Cardiac septum (tissue), 1 donor: ENCODE results near the gene QSOX1. TPM values are rescaled to one million over a fixed set of nuclear protein-coding genes. Genes with fewer than 3 reads are reported as not detected.

Experiments
- DNase-seq: peaks from one replicate; pipeline ENCODE4 v3.0.0-alpha.2; 2020; ENCODE audit warnings: low spot score
- intact Hi-C: fragments of 100-400 bp; cut with DNase I; formaldehyde crosslinking; loops from one replicate; pipeline ENCODE4 v1.14.0; 2022
- total RNA-seq: library from RNA; stranded (reverse); fragmentation: NEBNext Ultra II Directional; extraction: Animal tissue kit (Norgen Biotek cat#: 25700); gene quantifications from one replicate; pipeline ENCODE4 v1.2.1, GENCODE V29; 2021
- donor health status: DM: no; HTN: no; CAD: no.

The QSOX1 gene
- total RNA-seq, 1 donor from 2014 or later, result 106 TPM

DNA sequence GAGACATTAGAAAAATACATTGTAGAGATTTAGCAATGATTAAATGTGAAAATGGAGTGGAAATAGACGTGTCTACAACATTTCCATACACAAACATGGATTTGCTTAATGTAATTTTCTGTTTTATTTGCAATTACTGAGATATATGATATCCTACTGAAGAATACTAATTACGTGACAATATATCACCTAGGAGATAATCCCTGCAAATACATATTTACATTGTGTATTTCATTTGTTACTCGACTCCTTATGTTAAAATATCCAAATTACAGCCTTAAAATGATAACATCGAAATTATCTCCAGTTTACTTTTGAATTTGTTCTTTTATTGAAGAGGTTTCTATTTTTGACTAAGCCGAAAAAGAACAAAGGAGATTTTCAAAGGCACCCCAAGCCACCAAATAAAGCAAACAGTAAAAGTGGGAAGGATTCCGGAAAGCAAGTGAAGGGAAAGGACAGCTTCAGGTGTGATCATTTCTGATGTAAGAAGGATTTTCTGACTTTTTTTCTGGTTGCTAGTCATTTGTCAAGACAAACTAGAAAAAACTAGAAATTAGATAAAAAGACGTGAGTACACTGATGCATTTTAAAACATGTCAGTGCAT, 83.3 kb downstream of the QSOX1 start:
- intact Hi-C loops, result no loop called here
- DNase-seq, result no peak

DNA sequence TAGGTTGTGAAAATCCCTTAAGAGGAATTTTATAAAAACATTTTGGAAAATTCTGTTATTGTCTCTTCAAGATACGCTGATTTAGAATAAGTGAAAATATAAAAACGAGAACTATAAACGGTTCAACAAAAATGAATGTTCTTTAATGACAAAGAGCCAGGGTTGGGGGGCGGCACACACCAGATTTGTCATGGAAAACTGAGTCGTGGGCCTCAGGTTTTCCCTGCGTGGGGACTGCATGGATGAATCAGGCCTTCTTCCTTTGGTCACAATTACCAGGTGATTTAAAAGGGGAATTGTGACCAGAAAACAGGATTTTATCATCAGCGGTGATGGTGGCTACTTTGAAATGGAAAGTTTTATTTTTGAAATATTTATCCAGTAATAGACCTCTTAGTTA, 84.0 kb downstream of the QSOX1 start:
- intact Hi-C loops, result no loop called here
- no peak for DNase-seq

DNA sequence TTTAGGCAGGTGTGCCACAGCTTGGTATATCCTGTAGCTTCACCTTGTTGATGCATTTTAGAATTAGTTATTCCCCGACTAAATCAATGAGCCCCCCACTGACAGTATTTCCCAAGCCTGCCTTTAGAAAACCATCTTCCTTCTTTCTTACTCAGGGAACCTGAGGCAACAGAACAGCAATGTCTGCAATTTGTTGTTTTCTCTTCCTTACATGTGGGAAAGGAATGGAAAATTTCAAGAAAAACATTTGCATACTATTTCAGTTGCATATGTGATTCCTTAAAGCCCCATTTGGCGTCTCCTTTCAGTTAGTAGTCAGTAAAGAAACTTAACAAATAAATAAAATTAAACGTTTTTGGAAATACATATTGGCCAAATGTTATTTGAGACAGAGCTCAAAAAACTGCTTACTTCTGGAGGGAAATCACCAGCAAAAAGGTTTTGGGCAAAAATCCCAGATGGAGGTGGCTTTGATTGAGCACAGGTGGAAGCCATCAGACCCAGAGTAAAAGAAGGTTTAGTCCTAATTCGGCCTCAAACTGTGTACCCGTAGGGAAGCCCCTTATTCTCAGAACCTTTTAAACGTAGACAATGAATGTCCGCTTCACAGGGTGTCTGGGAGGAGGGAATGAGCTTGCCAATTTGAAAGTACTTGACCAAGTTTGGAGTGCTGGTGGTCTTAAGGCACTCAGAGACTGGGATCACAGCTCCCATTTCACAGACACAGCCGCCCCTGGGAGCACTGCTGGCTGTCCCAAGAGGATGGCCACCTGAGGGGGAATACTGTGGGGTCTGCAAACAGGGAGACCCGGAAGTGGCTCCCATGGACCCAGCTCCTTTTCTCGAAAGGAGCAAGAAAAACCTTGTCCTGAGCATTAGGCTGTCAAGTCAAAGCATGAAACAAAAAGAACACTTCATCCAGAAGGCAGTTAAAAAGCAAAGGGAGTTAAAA, 84.8 kb downstream of the QSOX1 start:
- intact Hi-C loops, result no loop called here

DNA sequence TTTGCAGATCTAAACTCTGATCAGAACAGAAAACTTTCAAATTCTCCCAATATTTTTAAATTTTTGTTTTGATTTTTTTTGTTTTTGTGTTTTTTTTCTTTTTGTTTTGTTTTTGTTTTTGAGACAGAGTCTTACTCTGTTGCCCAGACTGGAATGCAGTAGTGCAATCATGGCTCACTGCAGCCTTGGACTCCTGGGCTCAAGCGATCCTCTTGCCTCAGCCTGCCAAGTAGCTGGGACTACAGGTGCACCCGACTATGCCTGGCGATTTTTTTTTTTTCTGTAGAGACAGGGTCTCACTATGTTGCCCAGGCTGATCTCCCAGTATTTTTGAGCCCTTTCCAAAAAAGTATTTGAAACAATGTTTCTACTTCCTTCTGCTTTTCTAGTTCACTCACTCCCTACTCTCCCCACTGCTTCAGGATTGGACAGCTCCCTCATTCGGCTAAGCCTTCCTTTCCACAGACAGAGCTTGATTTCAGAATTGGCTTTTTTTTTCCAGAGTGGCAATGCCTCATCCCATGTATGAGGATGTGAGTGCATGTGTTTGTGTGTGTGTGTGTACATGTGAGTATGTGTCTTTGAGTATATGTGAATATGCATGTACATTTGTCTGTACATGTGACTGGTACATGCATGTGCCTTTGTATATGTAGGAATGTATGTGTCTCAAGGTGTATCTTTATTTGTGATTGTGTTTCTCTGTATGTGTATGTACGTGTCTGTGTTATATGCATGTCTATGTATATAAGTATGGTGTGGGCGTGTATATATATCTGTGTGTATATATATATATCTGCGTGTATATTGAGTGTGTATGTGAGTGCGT, 87.3 kb downstream of the QSOX1 start:
- intact Hi-C loops, result no loop called here
- DNase-seq, result no peak

More for the DNA sequence above, 84.8 kb downstream of the QSOX1 start:
- DNase-seq, result no peak

DNA sequence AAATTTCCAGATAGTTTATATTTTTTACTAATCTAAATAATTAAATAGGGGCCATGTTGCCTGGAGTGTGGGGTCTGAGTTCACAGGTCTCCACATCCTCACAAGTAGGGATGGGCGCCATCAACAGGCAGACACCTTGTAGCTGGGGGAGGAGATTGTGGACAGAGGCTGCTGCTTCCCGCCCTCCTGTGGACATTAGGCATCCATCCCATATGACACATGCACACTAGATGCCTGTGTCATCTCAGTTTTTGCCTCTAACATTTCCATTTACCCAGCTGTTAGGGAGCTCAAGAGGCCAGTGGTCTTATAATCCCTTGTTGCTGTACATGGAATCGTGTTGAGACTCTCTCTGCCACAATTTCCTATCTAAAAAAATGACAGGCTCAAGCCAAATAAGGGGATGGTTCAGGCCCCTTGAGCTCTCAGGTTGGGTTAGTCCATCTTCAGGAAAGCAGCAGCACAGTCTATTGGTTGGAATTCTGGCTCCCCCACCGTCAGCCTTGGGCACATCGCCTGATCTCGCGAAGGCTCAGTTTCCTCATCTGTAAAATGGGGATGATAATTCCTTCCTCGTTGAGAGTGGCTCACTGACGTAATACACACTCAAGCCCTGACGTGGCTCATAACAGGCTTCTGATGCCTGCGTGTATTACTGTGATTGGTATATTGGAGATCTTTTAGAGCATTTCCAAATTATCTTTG, 89.0 kb downstream of the QSOX1 start:
- intact Hi-C loops, result no loop called here
- no peak for DNase-seq

DNA sequence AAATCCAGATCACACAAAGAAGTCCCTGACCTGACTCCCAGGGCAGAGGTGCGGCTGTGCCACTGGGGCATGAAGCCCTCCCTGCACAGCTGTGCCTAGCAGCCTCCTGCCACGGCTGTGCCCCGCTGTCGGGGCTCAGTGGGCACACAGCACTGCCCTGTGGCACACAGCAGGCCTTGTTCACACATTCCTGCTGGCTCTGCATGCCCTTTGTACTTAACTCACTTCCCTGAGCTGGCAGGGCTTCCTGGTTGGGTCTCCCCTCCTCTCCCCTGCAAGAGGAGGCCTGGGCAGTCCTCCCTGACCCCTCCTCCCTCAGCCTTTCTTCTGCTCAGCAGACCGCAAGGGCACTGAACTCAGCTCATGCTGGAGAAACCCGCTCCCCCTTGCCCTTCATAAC, 90.2 kb downstream of the QSOX1 start:
- DNase-seq, result no peak
- intact Hi-C loops, result no loop called here

DNA sequence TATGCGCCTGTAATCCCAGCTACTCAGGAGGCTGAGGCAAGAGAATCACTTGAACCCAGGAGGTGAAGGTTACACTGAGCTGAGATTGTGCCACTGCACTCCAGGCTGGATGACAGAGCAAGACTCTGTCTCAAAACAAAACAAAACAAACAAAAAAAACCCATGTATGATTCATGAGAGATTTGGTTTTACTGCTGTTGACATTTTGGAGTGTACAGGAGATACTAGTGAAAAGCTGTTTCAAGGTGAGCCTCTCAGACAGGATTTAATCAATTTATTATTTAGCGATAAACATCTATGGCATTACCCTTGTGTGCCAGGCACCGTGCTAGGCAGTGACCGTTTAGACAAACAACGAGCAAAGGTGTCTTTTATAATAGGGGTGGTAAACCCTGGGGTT, 91.9 kb downstream of the QSOX1 start:
- intact Hi-C loops, result no loop called here

DNA sequence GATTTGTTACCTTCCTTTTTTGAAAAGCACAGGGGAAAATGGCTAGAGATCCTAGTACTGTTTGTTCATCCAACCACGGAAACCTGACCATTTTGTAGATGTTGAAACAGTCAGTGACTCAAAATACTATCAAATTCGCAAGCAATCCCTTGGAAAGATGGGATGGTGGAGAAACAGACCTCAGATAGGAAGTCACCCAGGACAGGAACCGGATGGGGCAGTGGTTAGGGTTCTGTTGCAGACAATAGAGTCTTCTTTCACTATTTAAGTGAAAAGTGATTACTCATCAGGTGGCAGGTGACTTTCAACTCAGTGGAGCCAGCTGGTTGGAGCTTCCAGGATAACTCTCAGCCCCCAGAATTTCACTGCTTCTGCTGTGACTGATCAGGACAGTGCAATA, 92.4 kb downstream of the QSOX1 start:
- intact Hi-C loops, result no loop called here

More for the DNA sequence above, 91.9 kb downstream of the QSOX1 start:
- DNase-seq, result no peak

DNA sequence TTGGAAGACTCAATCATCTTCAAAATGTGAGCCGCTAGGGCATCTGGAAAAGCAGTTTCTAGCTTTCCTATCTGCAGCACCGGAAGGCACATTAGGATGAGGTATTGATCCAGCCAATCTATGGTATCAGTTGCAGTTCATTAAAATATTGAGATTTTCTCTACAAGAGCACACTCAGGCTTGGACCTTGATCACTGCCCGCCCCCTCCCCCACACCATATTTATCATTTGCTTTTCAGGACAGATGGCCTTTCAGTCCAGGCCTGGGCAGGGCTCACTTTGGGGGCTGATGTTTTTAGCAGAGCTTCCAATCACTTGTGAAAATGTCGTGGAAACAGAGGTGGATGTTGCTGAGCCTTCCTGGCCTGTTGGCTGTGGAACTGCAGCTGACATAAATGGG, 92.9 kb downstream of the QSOX1 start:
- intact Hi-C loops, result no loop called here
- no peak for DNase-seq

More for the DNA sequence above, 92.4 kb downstream of the QSOX1 start:
- no peak for DNase-seq

DNA sequence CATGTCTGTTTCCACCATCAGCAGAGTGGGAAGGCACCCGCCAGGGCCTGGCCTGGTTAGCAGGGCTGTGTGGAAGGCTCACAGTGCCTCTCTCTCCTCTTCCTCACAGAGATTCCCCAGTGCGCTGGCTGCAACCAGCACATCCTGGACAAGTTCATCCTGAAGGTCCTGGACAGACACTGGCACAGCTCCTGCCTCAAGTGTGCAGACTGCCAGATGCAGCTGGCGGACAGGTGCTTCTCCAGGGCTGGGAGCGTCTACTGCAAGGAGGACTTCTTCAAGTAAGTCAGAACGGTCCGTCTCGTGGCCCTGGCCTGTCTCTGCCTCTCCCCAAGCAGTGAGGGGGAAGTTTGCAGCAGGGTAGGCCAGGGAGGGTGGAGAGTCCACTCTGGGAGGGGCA, 93.5 kb downstream of the QSOX1 start:
- intact Hi-C loops, result no loop called here
- no peak for DNase-seq

DNA sequence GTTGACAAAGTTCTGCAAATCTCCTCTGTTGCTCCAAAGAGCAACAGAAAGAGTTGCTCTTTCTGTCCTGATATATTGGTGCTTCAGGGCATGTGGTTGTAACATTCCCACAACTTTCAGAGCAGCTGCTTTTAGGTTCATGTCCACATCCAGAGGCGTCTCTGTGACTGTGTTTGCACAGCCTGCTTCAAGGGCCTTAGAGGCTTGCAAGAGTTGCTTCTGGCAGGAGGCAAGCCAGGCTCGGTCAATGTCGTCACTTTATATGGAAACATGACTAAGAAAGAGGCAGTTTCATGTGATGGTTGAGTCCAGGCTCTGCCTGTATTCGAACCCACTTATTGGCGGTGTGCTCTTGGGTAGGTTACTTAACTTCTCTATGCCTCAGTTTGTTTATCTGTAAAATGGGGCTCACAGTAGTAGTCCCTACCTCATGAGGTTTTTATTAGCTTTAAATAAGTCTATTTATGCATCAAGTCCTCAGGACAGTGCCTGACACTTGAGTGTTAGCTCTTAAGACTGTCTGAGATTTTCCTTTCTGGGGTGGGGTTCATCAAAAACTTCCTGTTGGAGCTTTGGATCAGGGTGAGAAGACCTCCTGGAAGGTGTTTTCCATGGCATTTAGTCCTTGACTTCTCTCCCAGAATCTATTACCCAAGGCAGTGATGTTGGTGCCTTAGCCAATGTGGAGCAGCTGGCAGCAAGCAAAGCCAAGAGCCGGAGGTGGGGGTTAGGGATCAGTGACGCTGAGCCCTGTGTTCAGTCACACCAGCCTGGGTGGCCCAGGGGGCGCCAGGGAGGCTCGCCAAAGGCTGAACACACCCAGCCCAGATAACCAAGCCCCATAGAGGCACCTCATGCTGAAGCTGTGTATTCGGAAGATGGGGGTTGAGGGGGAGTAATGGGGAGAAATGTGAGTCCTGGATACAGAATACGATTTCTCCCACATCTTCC, 94.3 kb downstream of the QSOX1 start:
- no peak for DNase-seq
- intact Hi-C loops, result no loop called here

DNA sequence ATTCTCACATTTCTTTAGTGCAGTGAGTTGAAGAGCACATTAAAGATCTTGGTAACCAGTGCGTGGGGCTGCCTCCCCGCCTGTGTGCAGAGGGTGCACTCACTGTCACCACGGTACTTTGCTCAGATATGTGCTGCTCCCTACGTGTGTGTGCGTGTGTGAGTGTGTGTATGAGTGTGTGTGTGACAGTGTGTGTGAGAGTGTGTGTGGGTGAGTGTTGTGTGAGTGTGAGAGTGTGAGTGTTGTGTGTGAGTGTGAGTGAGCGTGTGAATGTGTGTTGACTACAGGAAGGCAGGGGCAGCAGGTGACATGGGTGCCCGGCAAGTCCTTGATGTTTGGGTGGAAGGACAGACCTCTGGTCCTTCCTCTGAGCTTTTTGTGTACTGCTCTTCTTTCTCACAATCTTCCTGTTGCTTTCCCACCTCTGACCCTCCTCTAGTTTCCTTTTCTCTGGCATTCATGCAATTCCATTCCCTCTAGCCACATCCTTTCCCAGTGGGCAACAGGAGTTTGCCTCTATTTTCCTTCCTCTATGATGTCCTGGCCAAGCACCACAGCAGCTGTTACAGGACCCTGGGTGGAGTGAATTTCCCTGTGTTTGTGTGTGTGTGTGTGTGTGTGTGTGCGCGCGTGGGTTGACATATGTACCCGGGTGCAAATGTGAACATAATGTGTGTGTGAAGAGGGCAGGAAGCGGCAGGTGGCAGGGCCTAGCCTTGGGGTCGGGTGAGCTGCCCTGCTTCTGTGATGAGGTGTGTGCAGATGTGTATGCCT, 95.2 kb downstream of the QSOX1 start:
- no peak for DNase-seq

DNA sequence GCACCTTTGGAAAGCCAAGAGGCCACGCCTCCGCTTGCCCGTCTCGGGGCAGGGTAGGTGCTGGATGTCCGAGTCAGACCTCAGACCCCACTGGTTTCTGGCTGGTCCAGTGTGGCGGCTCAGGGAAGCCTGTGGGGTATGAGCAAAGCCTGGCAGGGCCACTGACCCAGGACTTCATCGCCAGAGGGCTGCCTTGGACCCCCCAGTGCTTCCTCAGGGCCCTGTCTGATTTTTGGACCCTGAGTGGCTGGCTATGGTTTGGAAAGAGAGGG, 95.8 kb downstream of the QSOX1 start:
- DNase-seq, result no peak
- intact Hi-C loops, result no loop called here

More for the DNA sequence above, 95.2 kb downstream of the QSOX1 start:
- intact Hi-C loops, result no loop called here

DNA sequence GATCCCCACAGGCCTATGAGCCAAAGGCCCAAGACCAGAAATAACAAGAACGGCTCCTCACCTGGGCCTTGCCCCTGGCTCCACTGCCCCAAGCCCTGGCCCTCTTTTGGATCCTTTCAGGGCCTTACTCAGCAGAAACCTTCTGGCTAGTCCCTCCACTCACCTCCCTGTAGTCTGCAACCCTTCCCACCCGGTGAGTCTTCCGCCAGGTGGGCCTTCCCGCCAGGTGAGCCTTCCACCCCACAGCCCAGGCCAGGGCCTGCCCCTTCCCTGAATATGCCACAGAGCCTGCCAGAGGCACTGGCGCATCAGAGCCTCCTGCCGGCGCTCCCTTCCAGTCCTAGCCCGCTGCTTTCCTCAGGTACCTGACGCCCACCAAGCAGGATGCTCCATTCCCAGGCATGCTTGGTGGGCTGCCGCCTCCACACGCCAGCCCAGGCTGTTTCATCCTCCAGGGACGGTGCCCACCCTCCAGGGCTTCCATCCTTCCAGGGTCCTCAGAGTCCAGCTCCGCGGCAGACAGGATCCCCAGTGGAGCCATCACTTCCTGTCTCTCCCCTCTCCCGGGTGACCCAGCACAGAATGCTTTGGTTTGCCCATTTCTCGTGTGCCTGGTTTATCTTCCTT, 96.3 kb downstream of the QSOX1 start:
- no peak for DNase-seq
- intact Hi-C loops, result no loop called here

DNA sequence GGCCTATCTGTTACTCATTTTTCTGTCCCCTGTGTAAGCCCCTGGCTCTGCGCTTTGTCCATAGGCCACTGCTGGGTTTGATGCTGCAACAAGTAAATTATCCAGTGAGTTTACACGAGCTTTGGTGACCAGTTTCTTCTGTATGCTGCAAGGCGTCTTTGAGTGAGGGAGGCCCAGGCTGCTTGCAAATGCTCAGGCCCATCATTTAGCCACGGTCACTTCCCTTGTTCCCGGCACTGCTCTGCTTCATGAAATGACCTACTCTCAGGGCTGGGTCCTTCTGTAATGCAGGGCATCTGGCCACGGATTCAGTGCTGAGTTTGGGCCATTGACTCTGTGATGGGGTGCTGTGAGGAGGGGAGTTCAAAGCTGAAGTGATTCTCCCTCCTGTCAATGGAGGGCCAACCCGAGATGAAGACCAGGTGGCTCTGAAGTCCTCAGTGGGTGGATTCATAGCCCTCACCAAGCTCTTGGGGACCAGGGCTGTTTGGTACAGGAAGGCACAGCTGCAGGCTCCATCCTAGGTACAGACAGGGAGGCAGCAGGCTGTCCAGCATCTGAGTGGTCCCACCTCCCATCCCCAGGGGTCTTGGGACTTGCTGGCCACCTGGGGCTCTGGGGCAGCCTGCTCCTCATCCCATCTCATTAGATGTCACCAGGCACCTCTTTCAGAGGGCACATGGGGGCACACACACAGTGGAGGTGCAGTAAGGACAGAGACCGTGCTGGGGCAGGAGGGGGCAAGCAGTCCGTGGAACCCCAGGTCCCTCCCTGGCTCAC, 97.0 kb downstream of the QSOX1 start:
- intact Hi-C loops, result loop anchor here (2.0 kb wide), 1 partner anchor 227 kb away; no protein-coding TSS in a partner anchor
- no peak for DNase-seq

DNA sequence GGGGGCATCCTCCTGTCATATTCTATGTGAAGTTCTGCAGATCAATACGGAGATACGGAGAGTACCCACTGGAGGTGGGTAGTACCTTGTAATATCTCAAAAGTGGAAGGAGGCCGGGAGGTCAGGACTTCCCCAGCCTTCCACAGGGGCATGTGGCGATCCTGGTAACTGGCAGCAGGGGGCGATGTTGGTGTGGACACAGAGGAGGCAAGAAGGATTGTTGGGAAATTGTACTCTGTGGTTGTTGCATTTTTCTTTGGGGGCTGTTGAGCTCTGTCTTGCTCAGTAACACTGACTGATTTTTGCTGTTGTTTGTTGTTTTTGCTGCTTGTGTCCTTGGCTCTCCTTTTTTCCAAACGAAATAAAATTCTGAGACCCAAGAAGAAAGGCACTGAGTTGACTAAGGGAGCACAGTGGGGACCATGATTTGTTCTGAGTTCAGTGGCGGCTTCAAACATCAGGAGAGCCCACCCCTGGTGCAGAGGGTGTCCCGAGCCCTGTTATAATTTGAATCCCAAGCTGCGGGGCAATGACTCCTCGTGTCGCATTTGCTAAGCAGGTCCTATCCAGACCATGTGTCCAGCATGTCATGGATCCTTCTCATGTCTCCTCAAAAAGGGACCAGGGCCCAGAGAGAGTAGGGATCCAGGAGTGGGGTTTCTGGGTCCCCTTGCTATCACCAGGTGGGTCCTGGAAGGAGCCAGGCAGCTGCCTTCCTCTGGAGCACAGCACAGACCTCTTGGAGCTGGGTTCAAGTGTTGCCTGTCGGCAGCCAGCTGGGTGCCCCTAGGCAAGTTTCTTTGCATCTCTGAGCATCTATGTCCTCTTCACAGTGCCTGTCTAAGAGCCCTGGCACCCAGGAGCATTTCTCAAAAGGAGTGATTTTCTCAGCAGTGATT, 98.2 kb downstream of the QSOX1 start:
- intact Hi-C loops, result loop anchor here (2.0 kb wide), 1 partner anchor 226 kb away; no protein-coding TSS in a partner anchor
- DNase-seq, result peak; percentile 93
